ENCODE results near the gene SH3BP1. TPM values are rescaled to one million over a fixed set of nuclear protein-coding genes. Genes with fewer than 3 reads are reported as not detected.

The SH3BP1 gene
- polyA plus RNA-seq, 1 experiment: 5.8 TPM

GRCh38 chr22:37672920-37673455, 33.5 kb downstream of the SH3BP1 start:
- peaks cover 3% of the 10 kb centered on the region for H3K36me3 ChIP-seq (ENCODE audit: control insufficient read depth, insufficient read depth, low read length)
- H3K27me3 ChIP-seq (ENCODE audit: control insufficient read depth, insufficient read depth, low read length): no peaks in the 10 kb centered on the region
- no peak overlapping the region for H3K4me3 ChIP-seq (ENCODE audit: low read depth, low read length)
- ChIA-PET CTCF (interaction anchor here (15.5 kb wide), 1 partner anchor 28 kb away, joined by 265 read pairs; the partner anchor contains the start of gene SH3BP1), POLR2A (no interaction called here)
- DNase-seq (ENCODE audit: low read depth): no peak
- no peak for TF ChIP-seq CTCF (IDR thresholded peaks at IDR 0.05; ENCODE audit: insufficient read depth, low read depth, low read length)

GRCh38 chr22:37674248-37674647, 34.8 kb downstream of the SH3BP1 start:
- Histone ChIP-seq H3K4me3 (ENCODE audit: low read depth, low read length) (no peak overlapping the region), H3K36me3 (ENCODE audit: control insufficient read depth, insufficient read depth, low read length) (peaks cover 9% of the 10 kb centered on the region), H3K27me3 (ENCODE audit: control insufficient read depth, insufficient read depth, low read length) (no peaks in the 10 kb centered on the region)
- DNase-seq (ENCODE audit: low read depth): no peak
- CTCF ChIA-PET: interaction anchor here (1.4 to 15.5 kb wide), 4 partner anchors 16 to 118 kb away, joined by 5 to 265 read pairs (median 6); partner anchors contain the start of genes PDXP and SH3BP1
- POLR2A ChIA-PET: interaction anchor here (1.9 to 2.1 kb wide), 3 partner anchors 13 to 31 kb away, joined by 6 to 16 read pairs (median 10); partner anchors contain the start of gene PDXP
- no peak for TF ChIP-seq CTCF (IDR thresholded peaks at IDR 0.05; ENCODE audit: insufficient read depth, low read depth, low read length)

- ChIA-PET CTCF (interaction anchor here (1.0 to 15.5 kb wide), 8 partner anchors 14 to 117 kb away, joined by 3 to 265 read pairs (median 5); partner anchors contain the start of genes PDXP and SH3BP1), POLR2A (interaction anchor here (0.6 to 2.1 kb wide), 6 partner anchors 14 to 132 kb away, joined by 6 to 16 read pairs (median 11); partner anchors contain the start of genes GCAT, GGA1 and PDXP)
- peak; percentile 85 for DNase-seq (ENCODE audit: low read depth)
- peak; percentile 36 for TF ChIP-seq CTCF (IDR thresholded peaks at IDR 0.05; ENCODE audit: insufficient read depth, low read depth, low read length)
- Histone ChIP-seq H3K4me3 (ENCODE audit: low read depth, low read length) (peak within 1 kb of the TSS; percentile 93), H3K36me3 (ENCODE audit: control insufficient read depth, insufficient read depth, low read length) (peaks cover 17% of the 10 kb centered on the region), H3K27me3 (ENCODE audit: control insufficient read depth, insufficient read depth, low read length) (no peaks in the 10 kb centered on the region)
These were observed 35.8 kb downstream of the SH3BP1 start, which contains the start of gene LGALS1 for GRCh38 chr22:37674951-37675929. LGALS1 (plus strand) TSS chr22:37675636; CDS start chr22:37675703, 67 bp downstream.

- POLR2A ChIA-PET: interaction anchor here (0.7 to 2.1 kb wide), 7 partner anchors 15 to 132 kb away, joined by 3 to 16 read pairs (median 10); partner anchors contain the start of genes GCAT, GGA1 and PDXP
- TF ChIP-seq CTCF (IDR thresholded peaks at IDR 0.05; ENCODE audit: insufficient read depth, low read depth, low read length): no peak
- CTCF ChIA-PET: interaction anchor here (1.0 to 15.5 kb wide), 7 partner anchors 15 to 116 kb away, joined by 3 to 265 read pairs (median 5); partner anchors contain the start of gene SH3BP1
- no peak for DNase-seq (ENCODE audit: low read depth)
- Histone ChIP-seq H3K27me3 (ENCODE audit: control insufficient read depth, insufficient read depth, low read length) (no peaks in the 10 kb centered on the region), H3K36me3 (ENCODE audit: control insufficient read depth, insufficient read depth, low read length) (peaks cover 17% of the 10 kb centered on the region), H3K4me3 (ENCODE audit: low read depth, low read length) (peak overlapping the region; percentile 93)
These were observed 36.7 kb downstream of the SH3BP1 start for GRCh38 chr22:37675930-37676735.
